ENCODE results near the gene NDE1.

The NDE1 gene

GRCh38 chr16:15708096-15708495, 58.1 kb downstream of the NDE1 start:
- no peak overlapping the region for H3K27ac ChIP-seq (ENCODE audit: low read depth, low read length, poor library complexity, severe bottlenecking)
- no peak overlapping the region for H2AFZ ChIP-seq (ENCODE audit: low read length)
- no peak for TF ChIP-seq EZH2 (IDR thresholded peaks at IDR 0.05; ENCODE audit: borderline replicate concordance, low read length)
- TF ChIP-seq, protein P1, sequence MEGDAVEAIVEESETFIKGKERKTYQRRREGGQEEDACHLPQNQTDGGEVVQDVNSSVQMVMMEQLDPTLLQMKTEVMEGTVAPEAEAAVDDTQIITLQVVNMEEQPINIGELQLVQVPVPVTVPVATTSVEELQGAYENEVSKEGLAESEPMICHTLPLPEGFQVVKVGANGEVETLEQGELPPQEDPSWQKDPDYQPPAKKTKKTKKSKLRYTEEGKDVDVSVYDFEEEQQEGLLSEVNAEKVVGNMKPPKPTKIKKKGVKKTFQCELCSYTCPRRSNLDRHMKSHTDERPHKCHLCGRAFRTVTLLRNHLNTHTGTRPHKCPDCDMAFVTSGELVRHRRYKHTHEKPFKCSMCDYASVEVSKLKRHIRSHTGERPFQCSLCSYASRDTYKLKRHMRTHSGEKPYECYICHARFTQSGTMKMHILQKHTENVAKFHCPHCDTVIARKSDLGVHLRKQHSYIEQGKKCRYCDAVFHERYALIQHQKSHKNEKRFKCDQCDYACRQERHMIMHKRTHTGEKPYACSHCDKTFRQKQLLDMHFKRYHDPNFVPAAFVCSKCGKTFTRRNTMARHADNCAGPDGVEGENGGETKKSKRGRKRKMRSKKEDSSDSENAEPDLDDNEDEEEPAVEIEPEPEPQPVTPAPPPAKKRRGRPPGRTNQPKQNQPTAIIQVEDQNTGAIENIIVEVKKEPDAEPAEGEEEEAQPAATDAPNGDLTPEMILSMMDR (IDR thresholded peaks at IDR 0.05; ENCODE audit: low read length), result no peak
- H4K20me1 ChIP-seq (ENCODE audit: insufficient read depth, low read length), result no peaks in the 10 kb centered on the region
- no peak overlapping the region for H3K4me2 ChIP-seq (ENCODE audit: low read length)
- H3K9me2 ChIP-seq (ENCODE audit: low read depth, low read length), result no peaks in the 10 kb centered on the region
- no peak overlapping the region for H3K9ac ChIP-seq (ENCODE audit: low read length)
- peaks cover 7% of the 10 kb centered on the region for H3K4me1 ChIP-seq (ENCODE audit: insufficient read depth, low read length, severe bottlenecking)
- H3K79me2 ChIP-seq (ENCODE audit: insufficient read depth, low read length), result no peaks in the 10 kb centered on the region
- H3F3A ChIP-seq (ENCODE audit: insufficient read depth, low read length), result no peaks in the 10 kb centered on the region
- H3K4me3 ChIP-seq (ENCODE audit: low read depth, low read length, poor library complexity, severe bottlenecking), result no peak overlapping the region
- H3K27me3 ChIP-seq (ENCODE audit: insufficient read depth, low read length), result no peaks in the 10 kb centered on the region
- H3K36me3 ChIP-seq (ENCODE audit: insufficient read depth, low read length), result peaks cover 28% of the 10 kb centered on the region
- H3K9me3 ChIP-seq (ENCODE audit: low read length), result no peaks in the 10 kb centered on the region

DNA sequence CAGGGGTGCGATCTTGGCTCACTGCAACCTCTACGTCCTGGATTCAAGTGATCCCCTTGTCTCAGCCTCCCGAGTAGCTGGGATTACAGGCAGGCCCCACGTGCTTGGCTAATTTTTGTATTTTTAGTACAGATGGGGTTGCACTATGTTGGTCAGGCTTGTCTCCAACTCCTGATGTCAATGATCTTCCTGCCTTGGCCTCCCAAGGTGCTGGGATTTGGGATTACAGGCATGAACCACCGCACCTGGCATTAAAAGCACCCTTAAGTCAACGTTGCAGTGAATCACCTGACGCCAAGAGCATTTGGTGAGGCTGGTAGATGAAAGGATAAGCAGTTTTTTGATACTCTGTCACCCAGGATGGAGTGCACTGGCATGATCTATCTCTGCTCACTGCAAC, 59.0 kb downstream of the NDE1 start:
- H3K4me2 ChIP-seq (ENCODE audit: low read length), result no peak overlapping the region
- peaks cover 26% of the 10 kb centered on the region for H3K36me3 ChIP-seq (ENCODE audit: insufficient read depth, low read length)
- no peaks in the 10 kb centered on the region for H3F3A ChIP-seq (ENCODE audit: insufficient read depth, low read length)
- no peak overlapping the region for H3K27ac ChIP-seq (ENCODE audit: low read depth, low read length, poor library complexity, severe bottlenecking)
- H3K4me3 ChIP-seq (ENCODE audit: low read depth, low read length, poor library complexity, severe bottlenecking), result no peak overlapping the region
- no peaks in the 10 kb centered on the region for H4K20me1 ChIP-seq (ENCODE audit: insufficient read depth, low read length)
- H3K9me2 ChIP-seq (ENCODE audit: low read depth, low read length), result no peaks in the 10 kb centered on the region
- no peak overlapping the region for H3K9ac ChIP-seq (ENCODE audit: low read length)
- no peaks in the 10 kb centered on the region for H3K9me3 ChIP-seq (ENCODE audit: low read length)
- TF ChIP-seq, protein P1 (IDR thresholded peaks at IDR 0.05; ENCODE audit: low read length), result no peak
- no peak for TF ChIP-seq EZH2 (IDR thresholded peaks at IDR 0.05; ENCODE audit: borderline replicate concordance, low read length)
- H2AFZ ChIP-seq (ENCODE audit: low read length), result no peak overlapping the region
- no peaks in the 10 kb centered on the region for H3K27me3 ChIP-seq (ENCODE audit: insufficient read depth, low read length)
- no peaks in the 10 kb centered on the region for H3K79me2 ChIP-seq (ENCODE audit: insufficient read depth, low read length)
- H3K4me1 ChIP-seq (ENCODE audit: insufficient read depth, low read length, severe bottlenecking), result peaks cover 11% of the 10 kb centered on the region

GRCh38 chr16:15714393-15715172, 64.5 kb downstream of the NDE1 start:
- H3K4me3 ChIP-seq (ENCODE audit: low read depth, low read length, poor library complexity, severe bottlenecking), result no peak overlapping the region
- H3K36me3 ChIP-seq (ENCODE audit: insufficient read depth, low read length), result peaks cover 6% of the 10 kb centered on the region; the same call in 1 of the 2 replicates
- peaks cover 11% of the 10 kb centered on the region for H3K4me1 ChIP-seq (ENCODE audit: insufficient read depth, low read length, severe bottlenecking)
- TF ChIP-seq, protein P1 (IDR thresholded peaks at IDR 0.05; ENCODE audit: low read length), result no peak
- TF ChIP-seq EZH2 (IDR thresholded peaks at IDR 0.05; ENCODE audit: borderline replicate concordance, low read length), result no peak
- no peaks in the 10 kb centered on the region for H3F3A ChIP-seq (ENCODE audit: insufficient read depth, low read length)
- H4K20me1 ChIP-seq (ENCODE audit: insufficient read depth, low read length), result no peaks in the 10 kb centered on the region
- no peak overlapping the region for H2AFZ ChIP-seq (ENCODE audit: low read length)
- H3K27me3 ChIP-seq (ENCODE audit: insufficient read depth, low read length), result no peaks in the 10 kb centered on the region
- H3K9me3 ChIP-seq (ENCODE audit: low read length), result no peaks in the 10 kb centered on the region
- H3K4me2 ChIP-seq (ENCODE audit: low read length), result no peak overlapping the region
- H3K9ac ChIP-seq (ENCODE audit: low read length), result no peak overlapping the region
- H3K27ac ChIP-seq (ENCODE audit: low read depth, low read length, poor library complexity, severe bottlenecking), result no peak overlapping the region
- H3K9me2 ChIP-seq (ENCODE audit: low read depth, low read length), result no peaks in the 10 kb centered on the region
- no peaks in the 10 kb centered on the region for H3K79me2 ChIP-seq (ENCODE audit: insufficient read depth, low read length)
